HepG2 (cell line): ENCODE data around the gene ABCD1. TPM values are rescaled to one million over a fixed set of nuclear protein-coding genes. Genes with fewer than 3 reads are reported as not detected.

Source experiments
- CHD2 ChIP-seq: IDR thresholded peaks from 2 replicates; pipeline ENCODE4 v1.6.1; 2011; ENCODE audit warnings: low read depth, low read length, improper control_type of control experiment
- GZF1 ChIP-seq: sonication (generic); formaldehyde crosslinking; IDR thresholded peaks from 2 replicates; pipeline ENCODE4 v1.5.1; 2020; ENCODE audit warnings: mild to moderate bottlenecking, missing genetic modification reagents
- HNRNPK ChIP-seq: fragments of 200-400 bp; formaldehyde crosslinking; IDR thresholded peaks from 2 replicates; pipeline ENCODE4 v1.6.1; 2018; ENCODE audit warnings: low read length, low read depth, moderate library complexity, mild to moderate bottlenecking; ENCODE audit not compliant: poor library complexity, severe bottlenecking
- HOXD1 ChIP-seq: sonication (generic); formaldehyde crosslinking; IDR thresholded peaks from 2 replicates; pipeline ENCODE4 v1.5.0; 2020; ENCODE audit warnings: missing genetic modification reagents
- KLF11 ChIP-seq: IDR thresholded peaks from 2 replicates; pipeline ENCODE4 v1.6.1; 2016; ENCODE audit warnings: missing compliant biosample characterization
- MAFK ChIP-seq, 2 experiments: IDR thresholded peaks in 1 of 2; conservative IDR thresholded peaks in 1 of 2; 2 replicates each; pipeline ENCODE4 v1.6.1; 2011; ENCODE audit warnings: improper control_type of control experiment in 2 of 2, low read length in 2 of 2
- MXD4 ChIP-seq: IDR thresholded peaks from 2 replicates; pipeline ENCODE4 v1.6.1; 2016; ENCODE audit warnings: mild to moderate bottlenecking, missing biosample characterization, missing genetic modification reagents
- POLR2AphosphoS5 ChIP-seq: IDR thresholded peaks from 2 replicates; pipeline ENCODE4 v1.6.1; 2012; ENCODE audit warnings: low read depth, low read length
- SNRNP70 ChIP-seq: fragments of 200-400 bp; formaldehyde crosslinking; IDR thresholded peaks from 2 replicates; pipeline ENCODE4 v1.6.1; 2017; ENCODE audit warnings: mild to moderate bottlenecking, low read depth, low read length, moderate library complexity
- ZNF282 ChIP-seq: fragments of 450-650 bp; IDR thresholded peaks from 2 replicates; pipeline ENCODE4 v1.6.1; 2018; ENCODE audit not compliant: partially characterized antibody
- ZNF354B ChIP-seq: sonication (generic); formaldehyde crosslinking; IDR thresholded peaks from 2 replicates; pipeline ENCODE4 v1.8.0; 2022; ENCODE audit warnings: mild to moderate bottlenecking, missing genetic modification reagents
- polyA plus RNA-seq, 8 experiments: library from polyadenylated mRNA; depleted of rRNA in 3 of 8; stranded (reverse) in 7 of 8; unstranded in 1 of 8; fragments of >200 nt; fragmentation: Illumina TruSeq in 4 of 8; extraction: Trizol in 4 of 8; gene quantifications; 2 replicates each; pipeline versions ENCODE4 v1.2.1 to v1.2.3, GENCODE V29; 2011 to 2016; ENCODE audit warnings: low read depth in 4 of 8, missing spikeins in 1 of 8, mixed read lengths in 1 of 8; ENCODE audit not compliant: insufficient read depth in 1 of 8
- total RNA-seq, 5 experiments: library from RNA; depleted of rRNA; stranded (reverse); fragments of >200 nt; fragmentation: Illumina TruSeq; extraction: Trizol; gene quantifications; 2 replicates each; pipeline ENCODE4 v1.2.3, GENCODE V29; 2016; ENCODE audit warnings: low read depth in 1 of 5
- TF ChIP-seq, protein P1 (sequence below): sonication (generic); formaldehyde crosslinking; IDR thresholded peaks from 2 replicates; pipeline ENCODE4 v1.4.0; 2020; ENCODE audit warnings: mild to moderate bottlenecking, low read depth, missing genetic modification reagents
- TF ChIP-seq, protein P2 (sequence below): sonication (generic); formaldehyde crosslinking; IDR thresholded peaks from 2 replicates; pipeline ENCODE4 v1.8.1; 2023; ENCODE audit warnings: mild to moderate bottlenecking, missing genetic modification reagents
- TF ChIP-seq, protein P3 (sequence below): sonication (generic); formaldehyde crosslinking; IDR thresholded peaks from 2 replicates; pipeline ENCODE4 v1.4.0; 2020; ENCODE audit warnings: mild to moderate bottlenecking, missing genetic modification reagents
- TF ChIP-seq, protein P4 (sequence below): IDR thresholded peaks from 2 replicates; pipeline ENCODE4 v1.6.1; 2012; ENCODE audit warnings: low read depth, low read length, improper control_type of control experiment
- TF ChIP-seq, protein P5 (sequence below): sonication (generic); formaldehyde crosslinking; IDR thresholded peaks from 2 replicates; pipeline ENCODE4 v1.4.0; 2020; ENCODE audit warnings: mild to moderate bottlenecking, missing genetic modification reagents
- TF ChIP-seq, protein P6 (sequence below): sonication (generic); formaldehyde crosslinking; IDR thresholded peaks from 2 replicates; pipeline ENCODE4 v1.5.0; 2020; ENCODE audit warnings: mild to moderate bottlenecking, missing genetic modification reagents

Gene ABCD1
- total and polyA plus RNA-seq, 2 of the 13 experiments (the other 11 are each of a cell fraction or from before 2014, with no cell fraction given): 11.4 to 15.9 TPM

DNA sequence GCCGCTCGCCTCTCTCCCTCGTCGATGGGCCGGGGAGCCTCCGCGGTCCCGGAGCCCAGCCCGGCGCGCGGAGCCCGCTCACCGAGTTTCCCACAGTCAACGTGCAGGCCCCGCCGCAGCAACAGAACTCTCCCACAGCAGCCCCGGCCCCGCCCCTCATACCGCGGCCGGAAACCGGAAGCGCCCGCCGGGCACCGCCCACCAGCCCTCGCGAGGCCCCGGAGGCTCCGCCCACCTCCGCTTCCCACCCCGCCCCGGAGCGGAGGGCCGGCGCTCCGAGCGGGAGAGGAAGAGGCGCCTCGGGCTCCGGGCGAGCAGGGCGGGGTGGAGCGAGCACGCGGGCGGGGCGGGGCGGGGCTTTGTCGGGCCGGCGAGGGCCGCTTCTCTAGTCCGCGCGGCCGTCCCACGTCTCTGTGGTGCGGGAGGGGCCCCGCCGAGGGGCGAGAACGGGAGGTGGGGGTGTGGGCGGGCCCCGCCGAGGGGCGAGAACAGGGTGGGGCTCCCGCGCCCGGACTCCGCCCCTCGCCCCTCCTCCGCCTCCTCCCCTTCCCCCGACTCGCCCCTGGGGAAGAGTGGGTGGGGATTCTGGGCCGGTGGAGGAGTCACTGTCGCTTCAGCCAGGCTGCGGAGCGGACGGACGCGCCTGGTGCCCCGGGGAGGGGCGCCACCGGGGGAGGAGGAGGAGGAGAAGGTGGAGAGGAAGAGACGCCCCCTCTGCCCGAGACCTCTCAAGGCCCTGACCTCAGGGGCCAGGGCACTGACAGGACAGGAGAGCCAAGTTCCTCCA, at the start of gene ABCD1, which contains the start of gene BCAP31 (continued):
- TF ChIP-seq, protein P1, sequence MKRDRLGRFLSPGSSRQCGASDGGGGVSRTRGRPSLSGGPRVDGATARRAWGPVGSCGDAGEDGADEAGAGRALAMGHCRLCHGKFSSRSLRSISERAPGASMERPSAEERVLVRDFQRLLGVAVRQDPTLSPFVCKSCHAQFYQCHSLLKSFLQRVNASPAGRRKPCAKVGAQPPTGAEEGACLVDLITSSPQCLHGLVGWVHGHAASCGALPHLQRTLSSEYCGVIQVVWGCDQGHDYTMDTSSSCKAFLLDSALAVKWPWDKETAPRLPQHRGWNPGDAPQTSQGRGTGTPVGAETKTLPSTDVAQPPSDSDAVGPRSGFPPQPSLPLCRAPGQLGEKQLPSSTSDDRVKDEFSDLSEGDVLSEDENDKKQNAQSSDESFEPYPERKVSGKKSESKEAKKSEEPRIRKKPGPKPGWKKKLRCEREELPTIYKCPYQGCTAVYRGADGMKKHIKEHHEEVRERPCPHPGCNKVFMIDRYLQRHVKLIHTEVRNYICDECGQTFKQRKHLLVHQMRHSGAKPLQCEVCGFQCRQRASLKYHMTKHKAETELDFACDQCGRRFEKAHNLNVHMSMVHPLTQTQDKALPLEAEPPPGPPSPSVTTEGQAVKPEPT (CRISPR knock-in tag): no peak
- TF ChIP-seq, protein P2, sequence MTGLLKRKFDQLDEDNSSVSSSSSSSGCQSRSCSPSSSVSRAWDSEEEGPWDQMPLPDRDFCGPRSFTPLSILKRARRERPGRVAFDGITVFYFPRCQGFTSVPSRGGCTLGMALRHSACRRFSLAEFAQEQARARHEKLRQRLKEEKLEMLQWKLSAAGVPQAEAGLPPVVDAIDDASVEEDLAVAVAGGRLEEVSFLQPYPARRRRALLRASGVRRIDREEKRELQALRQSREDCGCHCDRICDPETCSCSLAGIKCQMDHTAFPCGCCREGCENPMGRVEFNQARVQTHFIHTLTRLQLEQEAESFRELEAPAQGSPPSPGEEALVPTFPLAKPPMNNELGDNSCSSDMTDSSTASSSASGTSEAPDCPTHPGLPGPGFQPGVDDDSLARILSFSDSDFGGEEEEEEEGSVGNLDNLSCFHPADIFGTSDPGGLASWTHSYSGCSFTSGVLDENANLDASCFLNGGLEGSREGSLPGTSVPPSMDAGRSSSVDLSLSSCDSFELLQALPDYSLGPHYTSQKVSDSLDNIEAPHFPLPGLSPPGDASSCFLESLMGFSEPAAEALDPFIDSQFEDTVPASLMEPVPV: no peak
- TF ChIP-seq MXD4 (CRISPR knock-in tag): no peak
- TF ChIP-seq ZNF282: no peak
- TF ChIP-seq, protein P3, sequence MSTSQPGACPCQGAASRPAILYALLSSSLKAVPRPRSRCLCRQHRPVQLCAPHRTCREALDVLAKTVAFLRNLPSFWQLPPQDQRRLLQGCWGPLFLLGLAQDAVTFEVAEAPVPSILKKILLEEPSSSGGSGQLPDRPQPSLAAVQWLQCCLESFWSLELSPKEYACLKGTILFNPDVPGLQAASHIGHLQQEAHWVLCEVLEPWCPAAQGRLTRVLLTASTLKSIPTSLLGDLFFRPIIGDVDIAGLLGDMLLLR (CRISPR knock-in tag): no peak
- no peak for TF ChIP-seq MAFK (conservative IDR thresholded peaks at IDR 0.05 in 1 of 2, IDR thresholded peaks at IDR 0.05 in 1 of 2; ENCODE audit: low read length in 2 of 2)
- no peak for TF ChIP-seq HOXD1
- TF ChIP-seq, protein P4, sequence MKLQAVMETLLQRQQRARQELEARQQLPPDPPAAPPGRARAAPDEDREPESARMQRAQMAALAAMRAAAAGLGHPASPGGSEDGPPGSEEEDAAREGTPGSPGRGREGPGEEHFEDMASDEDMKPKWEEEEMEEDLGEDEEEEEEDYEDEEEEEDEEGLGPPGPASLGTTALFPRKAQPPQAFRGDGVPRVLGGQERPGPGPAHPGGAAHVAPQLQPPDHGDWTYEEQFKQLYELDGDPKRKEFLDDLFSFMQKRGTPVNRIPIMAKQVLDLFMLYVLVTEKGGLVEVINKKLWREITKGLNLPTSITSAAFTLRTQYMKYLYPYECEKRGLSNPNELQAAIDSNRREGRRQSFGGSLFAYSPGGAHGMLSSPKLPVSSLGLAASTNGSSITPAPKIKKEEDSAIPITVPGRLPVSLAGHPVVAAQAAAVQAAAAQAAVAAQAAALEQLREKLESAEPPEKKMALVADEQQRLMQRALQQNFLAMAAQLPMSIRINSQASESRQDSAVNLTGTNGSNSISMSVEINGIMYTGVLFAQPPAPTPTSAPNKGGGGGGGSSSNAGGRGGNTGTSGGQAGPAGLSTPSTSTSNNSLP: no peak
- TF ChIP-seq GZF1 (CRISPR knock-in tag): no peak
- peak; percentile 86 for TF ChIP-seq POLR2AphosphoS5
- no peak for TF ChIP-seq HNRNPK
- peak; percentile 85 for TF ChIP-seq CHD2
- TF ChIP-seq KLF11: no peak
- TF ChIP-seq, protein P5, sequence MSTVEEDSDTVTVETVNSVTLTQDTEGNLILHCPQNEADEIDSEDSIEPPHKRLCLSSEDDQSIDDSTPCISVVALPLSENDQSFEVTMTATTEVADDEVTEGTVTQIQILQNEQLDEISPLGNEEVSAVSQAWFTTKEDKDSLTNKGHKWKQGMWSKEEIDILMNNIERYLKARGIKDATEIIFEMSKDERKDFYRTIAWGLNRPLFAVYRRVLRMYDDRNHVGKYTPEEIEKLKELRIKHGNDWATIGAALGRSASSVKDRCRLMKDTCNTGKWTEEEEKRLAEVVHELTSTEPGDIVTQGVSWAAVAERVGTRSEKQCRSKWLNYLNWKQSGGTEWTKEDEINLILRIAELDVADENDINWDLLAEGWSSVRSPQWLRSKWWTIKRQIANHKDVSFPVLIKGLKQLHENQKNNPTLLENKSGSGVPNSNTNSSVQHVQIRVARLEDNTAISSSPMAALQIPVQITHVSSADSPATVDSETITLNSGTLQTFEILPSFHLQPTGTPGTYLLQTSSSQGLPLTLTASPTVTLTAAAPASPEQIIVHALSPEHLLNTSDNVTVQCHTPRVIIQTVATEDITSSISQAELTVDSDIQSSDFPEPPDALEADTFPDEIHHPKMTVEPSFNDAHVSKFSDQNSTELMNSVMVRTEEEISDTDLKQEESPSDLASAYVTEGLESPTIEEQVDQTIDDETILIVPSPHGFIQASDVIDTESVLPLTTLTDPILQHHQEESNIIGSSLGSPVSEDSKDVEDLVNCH (CRISPR knock-in tag): no peak
- TF ChIP-seq SNRNP70: no peak
- TF ChIP-seq, protein P6, sequence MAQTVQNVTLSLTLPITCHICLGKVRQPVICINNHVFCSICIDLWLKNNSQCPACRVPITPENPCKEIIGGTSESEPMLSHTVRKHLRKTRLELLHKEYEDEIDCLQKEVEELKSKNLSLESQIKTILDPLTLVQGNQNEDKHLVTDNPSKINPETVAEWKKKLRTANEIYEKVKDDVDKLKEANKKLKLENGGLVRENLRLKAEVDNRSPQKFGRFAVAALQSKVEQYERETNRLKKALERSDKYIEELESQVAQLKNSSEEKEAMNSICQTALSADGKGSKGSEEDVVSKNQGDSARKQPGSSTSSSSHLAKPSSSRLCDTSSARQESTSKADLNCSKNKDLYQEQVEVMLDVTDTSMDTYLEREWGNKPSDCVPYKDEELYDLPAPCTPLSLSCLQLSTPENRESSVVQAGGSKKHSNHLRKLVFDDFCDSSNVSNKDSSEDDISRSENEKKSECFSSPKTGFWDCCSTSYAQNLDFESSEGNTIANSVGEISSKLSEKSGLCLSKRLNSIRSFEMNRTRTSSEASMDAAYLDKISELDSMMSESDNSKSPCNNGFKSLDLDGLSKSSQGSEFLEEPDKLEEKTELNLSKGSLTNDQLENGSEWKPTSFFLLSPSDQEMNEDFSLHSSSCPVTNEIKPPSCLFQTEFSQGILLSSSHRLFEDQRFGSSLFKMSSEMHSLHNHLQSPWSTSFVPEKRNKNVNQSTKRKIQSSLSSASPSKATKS (CRISPR knock-in tag): no peak
- TF ChIP-seq ZNF354B: no peak
